Coronary artery (tissue), 2 donors: Measurements from ENCODE around the gene LARGE1.

ENCODE experiments used
- DNase-seq: peaks from one replicate; pipeline ENCODE4 v3.0.0-alpha.2; 2017; ENCODE audit warnings: low spot score
- H3K27ac ChIP-seq, 2 donors: fragments of 200-600 bp; sonication (generic); one replicate each; pipeline ENCODE4 v1.5.1; 2016 to 2019
- H3K4me3 ChIP-seq: fragments of 200-600 bp; sonication (generic); 2 replicates; pipeline ENCODE4 v1.5.1; 2016; ENCODE audit warnings: mild to moderate bottlenecking, moderate library complexity
- TF ChIP-seq, protein P1 (sequence below): fragments of 200-600 bp; sonication (generic); IDR thresholded peaks from one replicate; pipeline ENCODE4 v1.5.1; 2019; ENCODE audit warnings: antibody characterized with exemption

The LARGE1 gene

DNA sequence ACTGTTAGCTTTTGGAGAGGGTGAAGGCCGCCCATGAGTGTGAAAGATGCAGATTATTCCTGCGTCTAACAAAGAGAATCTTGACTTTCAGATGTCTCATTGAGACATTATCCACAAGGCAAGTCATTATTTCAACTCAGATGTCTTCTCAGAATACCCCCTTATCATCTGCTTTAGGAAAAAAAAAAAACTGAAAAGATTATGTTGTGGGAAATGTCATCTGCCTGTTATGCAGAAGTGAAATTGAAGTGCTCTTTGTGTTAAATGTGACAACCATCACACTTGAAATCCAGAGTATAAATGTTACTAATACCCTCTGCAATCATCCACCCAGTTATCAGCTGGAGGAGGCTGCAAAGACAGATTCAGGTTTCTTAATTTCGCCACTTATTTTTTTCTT, 239.6 kb downstream of the LARGE1 start:
- Histone ChIP-seq H3K27ac (no peak overlapping the region), H3K4me3 (no peak overlapping the region)
- DNase-seq = no peak
- TF ChIP-seq, protein P1, sequence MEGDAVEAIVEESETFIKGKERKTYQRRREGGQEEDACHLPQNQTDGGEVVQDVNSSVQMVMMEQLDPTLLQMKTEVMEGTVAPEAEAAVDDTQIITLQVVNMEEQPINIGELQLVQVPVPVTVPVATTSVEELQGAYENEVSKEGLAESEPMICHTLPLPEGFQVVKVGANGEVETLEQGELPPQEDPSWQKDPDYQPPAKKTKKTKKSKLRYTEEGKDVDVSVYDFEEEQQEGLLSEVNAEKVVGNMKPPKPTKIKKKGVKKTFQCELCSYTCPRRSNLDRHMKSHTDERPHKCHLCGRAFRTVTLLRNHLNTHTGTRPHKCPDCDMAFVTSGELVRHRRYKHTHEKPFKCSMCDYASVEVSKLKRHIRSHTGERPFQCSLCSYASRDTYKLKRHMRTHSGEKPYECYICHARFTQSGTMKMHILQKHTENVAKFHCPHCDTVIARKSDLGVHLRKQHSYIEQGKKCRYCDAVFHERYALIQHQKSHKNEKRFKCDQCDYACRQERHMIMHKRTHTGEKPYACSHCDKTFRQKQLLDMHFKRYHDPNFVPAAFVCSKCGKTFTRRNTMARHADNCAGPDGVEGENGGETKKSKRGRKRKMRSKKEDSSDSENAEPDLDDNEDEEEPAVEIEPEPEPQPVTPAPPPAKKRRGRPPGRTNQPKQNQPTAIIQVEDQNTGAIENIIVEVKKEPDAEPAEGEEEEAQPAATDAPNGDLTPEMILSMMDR = no peak

DNA sequence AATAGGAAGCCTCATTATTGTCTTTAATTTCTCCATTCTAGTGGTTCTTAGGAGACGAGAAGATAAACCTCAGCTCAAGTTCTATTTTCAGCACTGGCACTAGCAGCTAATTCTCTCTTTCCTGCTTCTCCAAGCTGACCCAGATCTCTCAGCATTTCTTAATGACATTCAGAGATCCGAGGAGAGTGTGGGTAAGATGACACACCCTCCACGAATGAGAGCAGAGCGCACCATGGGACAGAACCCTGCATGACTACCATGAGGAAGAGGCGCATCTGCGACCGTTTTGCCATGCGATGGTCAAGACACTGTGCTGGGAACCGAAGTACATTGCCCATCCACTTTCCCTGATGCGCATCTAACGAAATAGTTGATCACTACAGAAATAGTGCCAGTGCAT, 241.8 kb downstream of the LARGE1 start:
- TF ChIP-seq, protein P1 = no peak
- DNase-seq = no peak
- Histone ChIP-seq H3K27ac (no peak overlapping the region), H3K4me3 (no peak overlapping the region)

GRCh38 chr22:33677536-33677935, 242.7 kb downstream of the LARGE1 start:
- TF ChIP-seq, protein P1 = no peak
- H3K27ac ChIP-seq = no peak overlapping the region
- DNase-seq = no peak
- H3K4me3 ChIP-seq = no peak overlapping the region

DNA sequence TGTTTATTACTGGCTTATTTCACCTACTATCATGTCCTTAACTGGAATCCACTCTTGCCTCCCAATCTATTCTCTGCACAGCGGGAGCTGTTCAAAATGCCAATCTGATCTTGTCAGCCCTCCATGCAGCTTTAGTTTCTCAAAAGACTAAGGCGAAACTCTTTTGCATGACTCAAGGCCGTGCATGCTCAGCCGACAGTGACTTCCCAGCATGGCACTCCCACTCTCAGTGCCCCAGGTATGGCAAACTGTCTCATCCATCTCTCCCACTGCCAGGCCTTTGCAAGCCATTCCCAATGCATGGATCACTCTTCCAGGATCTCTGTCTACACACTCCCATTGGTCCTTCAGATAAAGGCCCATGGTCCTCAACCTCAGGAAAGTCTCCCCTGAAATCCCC, 245.9 kb downstream of the LARGE1 start:
- TF ChIP-seq, protein P1 = no peak
- no peak overlapping the region for H3K4me3 ChIP-seq
- no peak overlapping the region for H3K27ac ChIP-seq
- DNase-seq = no peak

- no peak overlapping the region for H3K27ac ChIP-seq
- no peak overlapping the region for H3K4me3 ChIP-seq
- TF ChIP-seq, protein P1 = no peak
- no peak for DNase-seq
These were observed 250.5 kb downstream of the LARGE1 start for GRCh38 chr22:33669746-33670145.

- no peak overlapping the region for H3K4me3 ChIP-seq
- H3K27ac ChIP-seq = no peak overlapping the region
- TF ChIP-seq, protein P1 = no peak
- DNase-seq = no peak
These were observed 253.2 kb downstream of the LARGE1 start for GRCh38 chr22:33666961-33667619.

DNA sequence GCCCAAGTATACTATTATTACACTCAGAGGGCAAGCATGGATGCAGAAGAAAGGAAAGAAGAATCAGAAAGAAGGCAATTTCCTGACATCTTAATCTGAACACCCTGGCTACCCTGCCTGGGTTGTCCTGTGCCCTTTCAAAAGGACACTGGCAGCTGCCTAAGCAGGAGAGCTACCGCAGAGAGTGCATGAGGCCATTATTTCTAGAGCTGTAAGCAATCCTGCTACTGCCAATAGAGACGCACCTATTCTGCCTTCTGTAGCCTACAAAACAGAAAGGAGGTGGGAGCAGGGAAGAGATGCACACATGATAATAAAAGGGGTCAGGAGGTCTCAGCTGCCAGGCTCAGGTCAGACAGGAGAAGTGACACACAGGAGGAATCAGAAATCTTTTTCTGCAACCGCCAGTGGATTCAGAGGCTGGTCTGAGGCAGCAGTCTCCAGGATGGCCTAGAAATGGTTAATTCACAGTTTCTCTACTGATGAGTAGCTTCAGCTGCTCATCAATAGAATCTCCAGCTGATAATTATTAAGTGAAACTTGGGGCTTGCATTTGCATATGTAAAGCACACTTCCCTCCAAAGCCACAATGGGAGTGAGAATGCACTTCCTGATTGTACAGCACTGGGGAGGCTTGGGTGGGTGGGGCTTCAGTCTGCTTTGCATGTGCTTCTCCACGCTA, 253.9 kb downstream of the LARGE1 start:
- H3K27ac ChIP-seq = no peak overlapping the region
- TF ChIP-seq, protein P1 = no peak
- H3K4me3 ChIP-seq = no peak overlapping the region
- no peak for DNase-seq
